ENCODE results near the gene ADAMTS12.

DNA sequence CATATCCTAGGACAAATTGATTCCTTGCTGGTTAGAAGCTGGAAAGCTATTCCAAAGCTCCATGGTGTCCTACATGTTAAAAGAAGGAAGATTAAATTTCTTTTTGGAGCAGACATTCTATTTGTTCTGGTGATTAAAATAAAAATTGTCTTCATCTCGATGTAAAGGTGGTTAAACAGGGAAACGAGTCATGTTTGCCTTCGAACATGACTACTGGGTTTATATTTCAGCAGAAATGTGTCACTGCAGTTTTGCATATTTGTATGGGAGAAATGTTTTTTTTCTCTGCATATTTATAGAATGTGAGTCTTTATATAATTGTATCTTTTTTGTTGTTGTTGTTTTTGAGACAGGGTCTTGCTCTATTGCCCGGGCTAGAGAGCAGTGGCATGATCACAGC lies 36.4 kb downstream of the ADAMTS12 start:
- no peak for TF ChIP-seq EZH2phosphoT487 (IDR thresholded peaks at IDR 0.05; ENCODE audit: low read depth)
- TF ChIP-seq, protein P1, sequence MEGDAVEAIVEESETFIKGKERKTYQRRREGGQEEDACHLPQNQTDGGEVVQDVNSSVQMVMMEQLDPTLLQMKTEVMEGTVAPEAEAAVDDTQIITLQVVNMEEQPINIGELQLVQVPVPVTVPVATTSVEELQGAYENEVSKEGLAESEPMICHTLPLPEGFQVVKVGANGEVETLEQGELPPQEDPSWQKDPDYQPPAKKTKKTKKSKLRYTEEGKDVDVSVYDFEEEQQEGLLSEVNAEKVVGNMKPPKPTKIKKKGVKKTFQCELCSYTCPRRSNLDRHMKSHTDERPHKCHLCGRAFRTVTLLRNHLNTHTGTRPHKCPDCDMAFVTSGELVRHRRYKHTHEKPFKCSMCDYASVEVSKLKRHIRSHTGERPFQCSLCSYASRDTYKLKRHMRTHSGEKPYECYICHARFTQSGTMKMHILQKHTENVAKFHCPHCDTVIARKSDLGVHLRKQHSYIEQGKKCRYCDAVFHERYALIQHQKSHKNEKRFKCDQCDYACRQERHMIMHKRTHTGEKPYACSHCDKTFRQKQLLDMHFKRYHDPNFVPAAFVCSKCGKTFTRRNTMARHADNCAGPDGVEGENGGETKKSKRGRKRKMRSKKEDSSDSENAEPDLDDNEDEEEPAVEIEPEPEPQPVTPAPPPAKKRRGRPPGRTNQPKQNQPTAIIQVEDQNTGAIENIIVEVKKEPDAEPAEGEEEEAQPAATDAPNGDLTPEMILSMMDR (IDR thresholded peaks at IDR 0.05; ENCODE audit: low read depth, low read length): no peak
